B cell (primary cell): ENCODE data around the gene C2orf92. TPM values are rescaled to one million over a fixed set of nuclear protein-coding genes. Genes with fewer than 3 reads are reported as not detected.

Experiments used
- ATAC-seq: fragments of 200-7000 bp; cut with Tn5 transposase; one replicate; pipeline ENCODE4 v1.10.0; 2021; ENCODE audit warnings: low read depth, mild to moderate bottlenecking, moderate number of reproducible peaks, moderate library complexity
- CTCF ChIA-PET: fragments of 350-600 bp; sonication (Branson Sonifier 250); formaldehyde crosslinking; loops from one replicate; lab custom pipeline; 2021; ENCODE audit warnings: antibody characterized with exemption, inconsistent platforms; lab: Charles Lee
- POLR2A ChIA-PET: fragments of 350-600 bp; sonication (Branson Sonifier 250); formaldehyde crosslinking; loops from one replicate; lab custom pipeline; 2021; ENCODE audit warnings: antibody characterized with exemption; lab: Charles Lee
- DNase-seq: peaks from one replicate; pipeline ENCODE4 v3.0.0; 2013
- H2AFZ ChIP-seq: 2 replicates; pipeline ENCODE4 v1.6.1; 2012; ENCODE audit warnings: mild to moderate bottlenecking, low read depth, low read length; ENCODE audit not compliant: insufficient read depth, poor library complexity, severe bottlenecking
- H3K27ac ChIP-seq, 2 donors: 1 replicate in 1 of 2; 2 replicates in 1 of 2; pipeline ENCODE4 v1.5.1; 2012 to 2013; ENCODE audit warnings: low read length in 2 of 2, mild to moderate bottlenecking in 2 of 2, moderate library complexity in 1 of 2
- H3K27me3 ChIP-seq, 4 experiments: fragments of 200-600 bp in 1 of 4; sonication (generic) in 1 of 4; replicated peaks in 1 of 4; 1 replicate in 2 of 4; 2 replicates in 2 of 4; pipeline versions ENCODE4 v1.6.1 to v1.7.0; 2013 to 2016; ENCODE audit warnings: low read length in 3 of 4, mild to moderate bottlenecking in 2 of 4, mixed read lengths in 1 of 4, moderate library complexity in 1 of 4; ENCODE audit not compliant: insufficient read depth in 4 of 4, control insufficient read depth in 3 of 4; ENCODE audit errors: control extremely low read depth in 1 of 4
- H3K36me3 ChIP-seq, 2 experiments: replicated peaks in 1 of 2; 1 replicate in 1 of 2; 2 replicates in 1 of 2; pipeline versions ENCODE4 v1.6.1 to v1.7.1; 2013; ENCODE audit warnings: low read length in 1 of 2; ENCODE audit not compliant: insufficient read depth in 2 of 2, control insufficient read depth in 1 of 2; ENCODE audit errors: control extremely low read depth in 1 of 2, extremely low read depth in 1 of 2
- H3K4me1 ChIP-seq, 2 donors: fragments of 200-600 bp in 1 of 2; sonication (generic) in 1 of 2; 1 replicate in 1 of 2; 2 replicates in 1 of 2; pipeline versions ENCODE4 v1.5.1 to v1.6.1; 2013 to 2017; ENCODE audit warnings: low read length in 2 of 2; ENCODE audit not compliant: control insufficient read depth in 2 of 2, insufficient read depth in 2 of 2
- H3K4me2 ChIP-seq: replicated peaks from 2 replicates; pipeline ENCODE3; 2012; ENCODE audit warnings: mild to moderate bottlenecking, low read depth, low read length; ENCODE audit not compliant: poor library complexity, severe bottlenecking
- H3K4me3 ChIP-seq, 5 experiments: fragments of 200-600 bp in 1 of 5; sonication (generic) in 1 of 5; 1 replicate in 3 of 5; 2 replicates in 2 of 5; pipeline versions ENCODE4 v1.5.1 to v1.7.0; 2011 to 2016; ENCODE audit warnings: low read length in 4 of 5, mild to moderate bottlenecking in 4 of 5, low read depth in 2 of 5, control low read depth in 1 of 5, moderate library complexity in 1 of 5; ENCODE audit not compliant: insufficient read depth in 1 of 5; ENCODE audit errors: control extremely low read depth in 1 of 5, extremely low read depth in 1 of 5
- H3K79me2 ChIP-seq: fragments of 200-600 bp; sonication (generic); one replicate; pipeline ENCODE4 v1.6.0; 2016; ENCODE audit warnings: low read length; ENCODE audit not compliant: control insufficient read depth, insufficient read depth
- H3K9ac ChIP-seq: fragments of 200-600 bp; sonication (generic); 2 replicates; pipeline ENCODE4 v1.6.1; 2017; ENCODE audit warnings: mild to moderate bottlenecking, low read length, moderate library complexity
- H3K9me3 ChIP-seq, 3 donors: one replicate each; pipeline versions ENCODE4 v1.6.1 to v1.7.1; 2013; ENCODE audit warnings: low read length in 2 of 3; ENCODE audit not compliant: control insufficient read depth in 2 of 3, insufficient read depth in 1 of 3; ENCODE audit errors: control extremely low read depth in 1 of 3
- H4K20me1 ChIP-seq: 2 replicates; pipeline ENCODE4 v1.6.0; 2012; ENCODE audit warnings: mild to moderate bottlenecking, low read length; ENCODE audit not compliant: insufficient read depth, control insufficient read depth, poor library complexity, severe bottlenecking
- H3K27ac Mint-ChIP-seq: one replicate; pipeline ENCODE4 v1.8.0; 2021; ENCODE audit warnings: mixed read lengths
- H3K27me3 Mint-ChIP-seq: one replicate; pipeline ENCODE4 v1.8.0; 2021; ENCODE audit warnings: mixed read lengths
- H3K4me1 Mint-ChIP-seq: one replicate; pipeline ENCODE4 v1.8.0; 2021; ENCODE audit warnings: mixed read lengths
- H3K4me3 Mint-ChIP-seq: one replicate; pipeline ENCODE4 v1.8.0; 2021; ENCODE audit warnings: mixed read lengths
- H3K9me3 Mint-ChIP-seq: one replicate; pipeline ENCODE4 v1.8.0; 2022; ENCODE audit warnings: mixed read lengths; ENCODE audit not compliant: insufficient read depth
- EZH2 ChIP-seq: IDR thresholded peaks from 2 replicates; pipeline ENCODE4 v1.6.1; 2012; ENCODE audit warnings: borderline replicate concordance, low read depth, mild to moderate bottlenecking, moderate library complexity, low read length; ENCODE audit not compliant: insufficient read depth, poor library complexity, severe bottlenecking
- WGBS: methylation state at CpG from one replicate; pipeline ENCODE4 v1.1.5; 2013; ENCODE audit warnings: missing lambda C conversion rate; ENCODE audit not compliant: insufficient coverage; 5-methylcytosine and 5-hydroxymethylcytosine counted together
- intact Hi-C: fragments of 100-400 bp; cut with micrococcal nuclease; formaldehyde crosslinking; loops from one replicate; pipeline ENCODE4 v1.10.0; 2022
- polyA plus RNA-seq: library from polyadenylated mRNA; depleted of rRNA; stranded (reverse); fragments of >200 nt; gene quantifications from 2 replicates; pipeline ENCODE4 v1.2.3, GENCODE V29; 2012
- small RNA-seq: library from RNA; depleted of rRNA; stranded (forward); fragments of <200 nt; gene quantifications from one replicate; pipeline ENCODE3, GENCODE V24; 2012; ENCODE audit warnings: low replicate concordance, low read depth; ENCODE audit not compliant: insufficient read length
- total RNA-seq, 2 donors: library from RNA; stranded (reverse); fragments of 120-200 nt in 1 of 2; gene quantifications; 1 replicate in 1 of 2; 2 replicates in 1 of 2; pipeline versions ENCODE4 v1.2.3 to v1.2.4, GENCODE V29; 2013 to 2022
- TF ChIP-seq, protein P1 (sequence below): fragments of 200-600 bp; IDR thresholded peaks from one replicate; pipeline ENCODE4 v1.8.0; 2022; ENCODE audit warnings: antibody characterized with exemption, mild to moderate bottlenecking

Gene C2orf92
- total and polyA plus RNA-seq, 2 donors (not counting 1 experiment from before 2014, with no cell fraction given) = 15.3 to 18.9 TPM

- intact Hi-C loops = no loop called here
- DNase-seq (no peak), ATAC-seq (no peak)
- peaks cover 10 to 12% of the 10 kb centered on the region in 2 donors for H3K4me1 ChIP-seq
- no peaks in the 10 kb centered on the region for H3K27me3 Mint-ChIP-seq
- no peak overlapping the region for H3K4me2 ChIP-seq
- H4K20me1 ChIP-seq = no peaks in the 10 kb centered on the region
- no peak overlapping the region for H3K27ac ChIP-seq
- no peak overlapping the region for H3K9ac ChIP-seq
- H3K36me3 ChIP-seq = peaks cover 0 to 52% of the 10 kb centered on the region in 2 experiments
- H3K4me3 ChIP-seq = no peak overlapping the region
- H3K9me3 ChIP-seq = peaks cover 0 to 15% (median 0%) of the 10 kb centered on the region in 3 donors
- ChIA-PET POLR2A (no interaction called here), CTCF (interaction anchor here (1.7 to 6.1 kb wide), 2 partner anchors 10 to 52 kb away, joined by 5 to 36 read pairs; no protein-coding TSS in a partner anchor)
- no peak overlapping the region for H2AFZ ChIP-seq
- no peaks in the 10 kb centered on the region for H3K27me3 ChIP-seq
- H3K79me2 ChIP-seq = no peaks in the 10 kb centered on the region
- WGBS = 40% methylated on average over 1 of the region's 3 CpGs
- TF ChIP-seq, protein P1, sequence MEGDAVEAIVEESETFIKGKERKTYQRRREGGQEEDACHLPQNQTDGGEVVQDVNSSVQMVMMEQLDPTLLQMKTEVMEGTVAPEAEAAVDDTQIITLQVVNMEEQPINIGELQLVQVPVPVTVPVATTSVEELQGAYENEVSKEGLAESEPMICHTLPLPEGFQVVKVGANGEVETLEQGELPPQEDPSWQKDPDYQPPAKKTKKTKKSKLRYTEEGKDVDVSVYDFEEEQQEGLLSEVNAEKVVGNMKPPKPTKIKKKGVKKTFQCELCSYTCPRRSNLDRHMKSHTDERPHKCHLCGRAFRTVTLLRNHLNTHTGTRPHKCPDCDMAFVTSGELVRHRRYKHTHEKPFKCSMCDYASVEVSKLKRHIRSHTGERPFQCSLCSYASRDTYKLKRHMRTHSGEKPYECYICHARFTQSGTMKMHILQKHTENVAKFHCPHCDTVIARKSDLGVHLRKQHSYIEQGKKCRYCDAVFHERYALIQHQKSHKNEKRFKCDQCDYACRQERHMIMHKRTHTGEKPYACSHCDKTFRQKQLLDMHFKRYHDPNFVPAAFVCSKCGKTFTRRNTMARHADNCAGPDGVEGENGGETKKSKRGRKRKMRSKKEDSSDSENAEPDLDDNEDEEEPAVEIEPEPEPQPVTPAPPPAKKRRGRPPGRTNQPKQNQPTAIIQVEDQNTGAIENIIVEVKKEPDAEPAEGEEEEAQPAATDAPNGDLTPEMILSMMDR = no peak
- no peak for TF ChIP-seq EZH2
- H3K4me3 Mint-ChIP-seq = no peak overlapping the region
- H3K27ac Mint-ChIP-seq = peak overlapping the region; percentile 62
- H3K9me3 Mint-ChIP-seq = no peaks in the 10 kb centered on the region
- H3K4me1 Mint-ChIP-seq = peaks cover 17% of the 10 kb centered on the region
Measured at GRCh38 chr2:97751752-97752151, 82.2 kb downstream of the C2orf92 start.

Small RNAs within 50 kb of the gene (small RNA-seq; reads per million reads assigned to genes)
- gene RNU4-8P = not detected

Other genes starting within 250 kb of the C2orf92 start
- gene ANKRD36B, start 79.8 kb upstream of the C2orf92 start, total RNA-seq = 81.3 and 90.2 TPM in 2 replicates
- gene ANKRD36B, start 79.8 kb upstream of the C2orf92 start, polyA plus RNA-seq = 7.8 and 13.0 TPM in 2 replicates
- gene COX5B, start 23.7 kb upstream of the C2orf92 start, total RNA-seq = 104 and 111 TPM in 2 replicates
- 118 and 164 TPM in 2 replicates for gene COX5B, start 23.7 kb upstream of the C2orf92 start, polyA plus RNA-seq
- 69.0 and 70.2 TPM in 2 replicates for gene ACTR1B, start 5.7 kb upstream of the C2orf92 start, total RNA-seq
- 143 and 155 TPM in 2 replicates for gene ACTR1B, start 5.7 kb upstream of the C2orf92 start, polyA plus RNA-seq
- gene ZAP70, start 43.9 kb downstream of the C2orf92 start, total RNA-seq = 3.4 and 4.4 TPM in 2 replicates
- gene ZAP70, start 43.9 kb downstream of the C2orf92 start, polyA plus RNA-seq = 20.5 and 61.5 TPM in 2 replicates